Brain pericyte (primary cell): ENCODE data around the gene KCNQ1.

Source experiments
- DNase-seq: peaks from one replicate; pipeline ENCODE4 v3.0.0-alpha.2; 2012; ENCODE audit warnings: low read depth, low spot score

The KCNQ1 gene

GRCh38 chr11:2651054-2651617 is 206.3 kb downstream of the KCNQ1 start:
- DNase-seq: no peak

GRCh38 chr11:2651826-2652271 is 207.0 kb downstream of the KCNQ1 start:
- DNase-seq: no peak

GRCh38 chr11:2652333-2653197 is 207.8 kb downstream of the KCNQ1 start:
- DNase-seq: no peak

- DNase-seq: no peak
Measured at GRCh38 chr11:2653198-2653551, 208.4 kb downstream of the KCNQ1 start.

GRCh38 chr11:2653930-2654739 is 209.3 kb downstream of the KCNQ1 start:
- DNase-seq: no peak

GRCh38 chr11:2655016-2655719 is 210.4 kb downstream of the KCNQ1 start:
- no peak for DNase-seq

- DNase-seq: no peak
Measured at GRCh38 chr11:2655834-2656622, 211.2 kb downstream of the KCNQ1 start.

GRCh38 chr11:2656859-2657258 is 212.1 kb downstream of the KCNQ1 start:
- DNase-seq: no peak

- no peak for DNase-seq
Measured at GRCh38 chr11:2657697-2658284, 213.0 kb downstream of the KCNQ1 start.

GRCh38 chr11:2660357-2660939 is 215.6 kb downstream of the KCNQ1 start:
- no peak for DNase-seq

GRCh38 chr11:2661173-2662023 is 216.6 kb downstream of the KCNQ1 start:
- DNase-seq: no peak

GRCh38 chr11:2662024-2662312 is 217.2 kb downstream of the KCNQ1 start:
- DNase-seq: no peak

- DNase-seq: no peak
Measured at GRCh38 chr11:2662430-2663299, 217.9 kb downstream of the KCNQ1 start.

- no peak for DNase-seq
Measured at GRCh38 chr11:2663506-2663905, 218.7 kb downstream of the KCNQ1 start.

- DNase-seq: no peak
Measured at GRCh38 chr11:2663915-2664314, 219.1 kb downstream of the KCNQ1 start.

- DNase-seq: no peak
Measured at GRCh38 chr11:2664376-2664775, 219.6 kb downstream of the KCNQ1 start.

GRCh38 chr11:2664791-2665525 is 220.2 kb downstream of the KCNQ1 start:
- no peak for DNase-seq
